Kidney (tissue), 14 donors: Measurements from ENCODE around the gene MEIS2. TPM values are rescaled to one million over a fixed set of nuclear protein-coding genes. Genes with fewer than 3 reads are reported as not detected.

ENCODE experiments used
- DNase-seq, 5 donors: peaks; one replicate each; pipeline ENCODE4 v3.0.0-alpha.2; 2013 to 2020
- FAIRE-seq: peaks from 2 replicates; lab custom pipeline; 2012; peaks lifted over from hg19 to GRCh38; lab: Jason Lieb, UNC
- H3K27ac ChIP-seq, 2 donors: one replicate each; pipeline ENCODE4 v1.7.0; 2013; ENCODE audit warnings: low read depth in 2 of 2, low read length in 2 of 2, inconsistent platforms in 1 of 2
- H3K27me3 ChIP-seq: one replicate; pipeline ENCODE4 v1.7.1; 2013; ENCODE audit warnings: low read length, inconsistent platforms; ENCODE audit not compliant: control insufficient read depth, insufficient read depth
- H3K36me3 ChIP-seq, 3 donors: one replicate each; pipeline versions ENCODE4 v1.7.0 to v1.7.1; 2013; ENCODE audit warnings: low read length in 3 of 3, control low read depth in 1 of 3, inconsistent platforms in 1 of 3; ENCODE audit not compliant: insufficient read depth in 3 of 3, control insufficient read depth in 2 of 3
- H3K4me1 ChIP-seq, 3 donors: one replicate each; pipeline versions ENCODE4 v1.7.0 to v1.7.1; 2013; ENCODE audit warnings: low read length in 3 of 3, inconsistent platforms in 1 of 3, low read depth in 1 of 3; ENCODE audit not compliant: control insufficient read depth in 2 of 3, insufficient read depth in 2 of 3
- H3K4me3 ChIP-seq, 3 donors: one replicate each; pipeline versions ENCODE4 v1.7.0 to v1.8.1; 2013; ENCODE audit warnings: low read length in 3 of 3, control low read depth in 1 of 3, inconsistent platforms in 1 of 3
- H3K9ac ChIP-seq, 3 donors: one replicate each; pipeline versions ENCODE4 v1.7.0 to v1.7.1; 2013; ENCODE audit warnings: low read length in 3 of 3, control low read depth in 1 of 3, inconsistent platforms in 1 of 3
- H3K9me3 ChIP-seq, 3 donors: one replicate each; pipeline versions ENCODE4 v1.7.0 to v1.7.1; 2013; ENCODE audit warnings: low read length in 3 of 3, control low read depth in 1 of 3, inconsistent platforms in 1 of 3; ENCODE audit not compliant: control insufficient read depth in 2 of 3, insufficient read depth in 1 of 3
- intact Hi-C: fragments of 100-400 bp; cut with DNase I; formaldehyde crosslinking; loops from one replicate; pipeline ENCODE4 v1.11.1; 2022
- polyA plus RNA-seq: library from polyadenylated mRNA; stranded (reverse); fragments of 350-450 nt; fragmentation: Illumina TruSeq; extraction: RNeasy Lipid Tissue Mini Kit (QIAGEN cat#74804); gene quantifications from one replicate; pipeline ENCODE4 v1.2.3, GENCODE V29; 2014; ENCODE audit warnings: low read depth, low replicate concordance; ENCODE audit not compliant: insufficient read depth
- total RNA-seq: library from RNA; stranded (reverse); fragmentation: NEBNext Ultra II Directional; extraction: Animal tissue kit (Norgen Biotek cat#: 25700); gene quantifications from one replicate; pipeline ENCODE4 v1.2.1, GENCODE V29; 2021
- TF ChIP-seq, protein P1 (sequence below): IDR thresholded peaks from 3 replicates; pipeline ENCODE4 v1.5.1; 2012; ENCODE audit warnings: mild to moderate bottlenecking, moderate library complexity, borderline replicate concordance; ENCODE audit not compliant: insufficient read depth; ENCODE audit errors: extremely low read depth
- donor health status: control.
- donor health status: control.
- donor health status: control.
- donor health status: control.
- donor health status: control.
- donor health status: DM: yes; HTN: yes; CAD: no.
- donor health status: Normal renal cell carcinoma (clear cell type).

MEIS2 gene
- total and polyA plus RNA-seq, 2 donors from 2014 or later, result 14.7 to 50.9 TPM

- no peak for DNase-seq
Observed at GRCh38 chr15:36999778-37000177, 100.6 kb downstream of the MEIS2 start.

GRCh38 chr15:36996538-36997181, 103.7 kb downstream of the MEIS2 start:
- no peak for FAIRE-seq
- H3K36me3 ChIP-seq, result no peaks in the 10 kb centered on the region
- peaks cover 0 to 2% (median 0%) of the 10 kb centered on the region in 3 donors for H3K9me3 ChIP-seq
- H3K27me3 ChIP-seq, result no peaks in the 10 kb centered on the region
- H3K27ac ChIP-seq, result no peak overlapping the region
- TF ChIP-seq, protein P1, sequence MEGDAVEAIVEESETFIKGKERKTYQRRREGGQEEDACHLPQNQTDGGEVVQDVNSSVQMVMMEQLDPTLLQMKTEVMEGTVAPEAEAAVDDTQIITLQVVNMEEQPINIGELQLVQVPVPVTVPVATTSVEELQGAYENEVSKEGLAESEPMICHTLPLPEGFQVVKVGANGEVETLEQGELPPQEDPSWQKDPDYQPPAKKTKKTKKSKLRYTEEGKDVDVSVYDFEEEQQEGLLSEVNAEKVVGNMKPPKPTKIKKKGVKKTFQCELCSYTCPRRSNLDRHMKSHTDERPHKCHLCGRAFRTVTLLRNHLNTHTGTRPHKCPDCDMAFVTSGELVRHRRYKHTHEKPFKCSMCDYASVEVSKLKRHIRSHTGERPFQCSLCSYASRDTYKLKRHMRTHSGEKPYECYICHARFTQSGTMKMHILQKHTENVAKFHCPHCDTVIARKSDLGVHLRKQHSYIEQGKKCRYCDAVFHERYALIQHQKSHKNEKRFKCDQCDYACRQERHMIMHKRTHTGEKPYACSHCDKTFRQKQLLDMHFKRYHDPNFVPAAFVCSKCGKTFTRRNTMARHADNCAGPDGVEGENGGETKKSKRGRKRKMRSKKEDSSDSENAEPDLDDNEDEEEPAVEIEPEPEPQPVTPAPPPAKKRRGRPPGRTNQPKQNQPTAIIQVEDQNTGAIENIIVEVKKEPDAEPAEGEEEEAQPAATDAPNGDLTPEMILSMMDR, result no peak
- no peaks in the 10 kb centered on the region for H3K4me1 ChIP-seq
- intact Hi-C loops, result no loop called here
- no peak for DNase-seq
- no peak overlapping the region for H3K9ac ChIP-seq
- peak overlapping the region in 1 of 3 donors; percentile 9 for H3K4me3 ChIP-seq

More at GRCh38 chr15:36999778-37000177, 100.6 kb downstream of the MEIS2 start:
- Histone ChIP-seq H3K27me3 (no peaks in the 10 kb centered on the region), H3K9ac (no peak overlapping the region), H3K4me1 (no peaks in the 10 kb centered on the region), H3K36me3 (peaks cover 0 to 2% (median 0%) of the 10 kb centered on the region in 3 donors), H3K4me3 (no peak overlapping the region), H3K9me3 (no peaks in the 10 kb centered on the region), H3K27ac (no peak overlapping the region)
- intact Hi-C loops, result no loop called here
- TF ChIP-seq, protein P1, result no peak
- no peak for FAIRE-seq

GRCh38 chr15:36996121-36996520, 104.2 kb downstream of the MEIS2 start:
- Histone ChIP-seq H3K27me3 (no peaks in the 10 kb centered on the region), H3K36me3 (no peaks in the 10 kb centered on the region), H3K4me1 (no peaks in the 10 kb centered on the region), H3K27ac (no peak overlapping the region), H3K9me3 (peaks cover 0 to 2% (median 0%) of the 10 kb centered on the region in 3 donors), H3K9ac (no peak overlapping the region), H3K4me3 (no peak overlapping the region)
- TF ChIP-seq, protein P1, result no peak
- FAIRE-seq (no peak), DNase-seq (no peak)
- intact Hi-C loops, result no loop called here
